Middle frontal gyrus (tissue), 1 donor: ENCODE data around the gene PIF1.
A peak's percentile ranks its signal among the peaks of the same experiment; 100 is the strongest.
"Not testable (repeated sequence)": the region's sequence is repeated elsewhere in the genome, so short reads cannot be mapped to it uniquely, and the experiment has no call there.

Source experiments
- DNase-seq: peaks from one replicate; pipeline ENCODE4 v3.0.0-alpha.2; 2015; ENCODE audit warnings: low spot score; ENCODE audit errors: extremely low spot score

PIF1 gene

DNA sequence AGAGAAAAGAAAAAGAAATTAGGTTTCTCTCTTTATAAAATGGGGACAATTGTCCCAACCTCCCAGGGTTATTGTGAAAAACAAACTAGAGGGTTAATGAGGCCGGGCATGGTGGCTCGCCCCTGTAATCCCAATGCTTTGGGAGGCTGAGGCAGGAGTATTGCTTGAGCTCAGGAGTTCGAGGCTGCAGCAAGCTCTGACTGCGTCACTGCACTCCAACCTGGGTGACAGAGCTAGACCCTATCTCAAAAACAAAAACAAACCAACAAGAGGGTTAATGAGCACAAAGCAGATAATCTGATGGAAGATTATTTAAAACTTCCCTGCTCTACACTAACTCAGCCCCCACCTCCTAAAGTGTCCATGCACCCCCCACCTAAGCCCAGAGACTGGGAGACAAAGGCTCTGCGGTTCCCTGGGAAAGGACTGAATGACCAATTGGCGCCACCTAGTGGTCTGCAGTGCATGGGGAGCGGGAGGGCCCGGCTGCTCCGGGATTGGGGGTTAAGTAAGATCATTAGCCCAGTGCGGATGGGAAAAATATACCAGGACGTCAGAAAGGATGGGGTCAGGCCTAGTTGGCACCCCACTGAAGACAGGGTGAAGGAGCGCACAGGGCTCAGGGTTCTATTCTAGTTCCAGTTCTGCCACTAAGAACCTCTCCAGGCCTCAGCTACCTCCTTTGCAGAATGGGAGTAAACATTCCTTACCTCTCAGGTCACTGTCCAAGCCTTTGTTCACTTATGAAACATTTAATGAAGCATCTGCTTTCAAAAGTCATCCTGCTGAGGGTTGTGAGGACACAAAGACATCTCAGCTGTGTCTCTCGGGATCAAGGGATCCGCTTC is 15.6 kb downstream of the PIF1 start:
- peak; percentile 53 for DNase-seq

DNA sequence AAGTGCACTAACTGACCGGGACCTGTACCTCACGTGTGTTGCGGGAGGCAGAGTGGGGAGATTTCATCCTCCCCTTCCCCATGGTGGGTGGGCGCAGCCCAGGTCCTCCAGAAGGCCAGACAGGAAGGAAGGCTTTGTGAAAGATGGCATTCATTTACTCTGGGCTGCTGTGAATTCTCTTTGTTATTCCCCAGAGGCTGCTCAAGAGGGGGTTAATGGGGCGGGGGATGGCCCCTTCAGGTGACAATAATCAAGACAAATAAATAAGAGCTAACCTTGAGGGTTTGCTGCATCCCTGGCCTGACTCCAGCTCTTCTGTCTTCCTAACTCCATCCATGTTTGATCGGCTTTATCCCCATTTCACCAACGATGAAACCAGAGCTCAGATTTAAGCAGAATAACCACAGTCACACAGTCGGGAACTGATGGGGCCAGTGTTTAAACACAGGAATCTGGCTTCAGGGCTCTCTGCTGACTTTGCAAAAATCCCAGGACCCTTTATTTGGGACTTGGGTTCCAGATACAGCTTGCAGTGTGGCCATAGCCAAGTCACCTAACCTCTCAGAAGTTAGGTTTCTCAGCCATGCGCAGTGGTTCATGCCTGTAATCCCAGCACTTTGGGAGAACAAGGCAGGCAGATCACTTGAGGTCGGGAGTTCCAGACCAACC is 16.5 kb downstream of the PIF1 start:
- no peak for DNase-seq

DNA sequence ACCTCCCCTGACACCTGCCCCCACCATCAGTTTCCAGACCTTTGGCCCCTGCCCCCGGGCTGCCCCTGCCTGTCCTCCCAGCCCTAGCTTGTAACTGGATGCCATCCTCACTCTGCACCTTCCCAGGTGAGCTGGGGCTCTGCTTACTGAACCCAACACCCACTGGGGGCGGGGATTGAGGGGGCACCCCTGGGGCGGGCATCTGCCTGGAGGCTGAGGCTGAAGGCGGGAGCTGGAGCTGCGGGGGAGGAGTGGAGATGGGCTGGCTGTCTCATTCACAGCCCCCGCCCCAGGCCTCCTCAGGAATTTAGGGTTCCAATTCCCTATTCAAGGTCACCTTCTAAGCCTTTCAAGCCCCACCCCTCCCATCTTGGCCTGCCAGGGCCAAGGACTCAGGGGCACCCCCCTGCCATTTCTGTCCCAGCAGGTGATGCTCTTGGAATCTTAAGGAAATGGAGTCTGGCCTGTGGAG is 17.7 kb downstream of the PIF1 start:
- no peak for DNase-seq

DNA sequence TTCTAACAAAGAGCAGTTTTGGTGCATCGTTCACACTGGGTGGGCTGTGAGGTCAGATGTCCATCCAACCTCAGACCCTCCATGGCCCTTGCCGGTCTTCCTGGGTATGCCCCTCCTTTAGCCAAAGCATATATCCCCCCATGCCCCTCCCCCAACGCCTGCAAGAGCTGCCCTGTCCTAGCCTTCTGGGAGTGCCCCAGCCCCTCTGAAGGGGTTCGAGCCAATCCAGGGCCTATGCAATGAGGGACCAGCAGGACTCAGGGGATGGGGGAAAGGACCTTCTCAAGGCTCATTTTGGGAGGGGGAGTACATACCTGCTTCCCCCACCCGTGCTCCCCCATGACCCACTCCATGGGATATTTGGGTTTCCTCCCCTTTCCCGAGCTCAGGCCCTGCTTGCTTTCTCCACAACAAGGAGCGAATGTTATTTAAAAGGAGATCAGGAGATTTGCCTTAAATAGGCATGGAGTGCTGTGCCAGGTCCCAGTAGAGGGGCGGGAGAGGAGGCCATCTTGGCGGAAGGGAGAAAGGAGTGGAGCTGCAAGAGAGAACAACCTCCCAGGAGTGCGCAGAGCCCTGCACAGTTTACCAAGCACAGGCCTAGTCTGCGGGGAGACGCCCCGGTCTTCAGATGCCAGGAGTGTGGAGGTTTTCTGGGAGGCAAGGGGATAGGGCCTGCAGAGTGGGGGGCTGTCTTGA is 18.2 kb downstream of the PIF1 start:
- DNase-seq, result no peak

DNA sequence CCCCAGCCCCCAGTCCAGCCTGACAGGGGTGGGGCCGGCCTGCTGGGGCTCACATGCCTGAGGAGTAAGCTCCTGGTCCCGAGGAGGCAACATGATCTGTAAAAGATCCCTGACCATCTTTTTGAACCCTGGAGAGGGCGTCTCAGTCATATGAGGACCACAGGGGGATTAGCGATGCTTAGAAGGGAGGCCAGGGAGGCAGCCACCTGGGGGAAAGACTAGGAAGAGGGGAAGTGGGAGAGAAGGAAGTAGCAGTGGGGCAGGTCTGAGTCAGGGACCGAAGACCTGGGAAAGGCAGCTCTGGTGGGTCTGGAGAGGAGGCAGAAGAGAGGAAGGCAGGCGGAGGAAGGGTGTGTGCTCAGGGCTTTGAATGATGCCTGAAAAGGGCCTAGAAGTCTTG is 18.9 kb downstream of the PIF1 start:
- no peak for DNase-seq

DNA sequence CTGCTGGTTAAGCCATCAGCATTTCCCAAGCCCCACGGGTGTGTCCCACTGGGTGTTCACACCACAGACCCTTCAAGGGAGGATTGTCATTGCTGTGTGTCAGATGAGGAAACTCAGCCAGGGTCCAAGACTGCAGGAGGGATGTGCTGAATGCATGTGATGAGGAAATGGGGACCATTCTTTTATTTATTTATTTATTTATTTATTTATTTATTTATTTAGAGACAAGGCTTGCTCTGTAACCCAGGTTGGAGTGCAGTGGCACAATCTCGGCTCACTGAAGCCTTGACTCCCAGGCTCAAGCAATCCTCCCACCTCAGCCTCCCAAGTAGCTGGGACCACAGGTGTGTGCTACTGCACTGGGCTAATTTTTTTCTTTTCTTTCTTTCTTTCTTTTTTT is 20.8 kb downstream of the PIF1 start:
- DNase-seq, result no peak

DNA sequence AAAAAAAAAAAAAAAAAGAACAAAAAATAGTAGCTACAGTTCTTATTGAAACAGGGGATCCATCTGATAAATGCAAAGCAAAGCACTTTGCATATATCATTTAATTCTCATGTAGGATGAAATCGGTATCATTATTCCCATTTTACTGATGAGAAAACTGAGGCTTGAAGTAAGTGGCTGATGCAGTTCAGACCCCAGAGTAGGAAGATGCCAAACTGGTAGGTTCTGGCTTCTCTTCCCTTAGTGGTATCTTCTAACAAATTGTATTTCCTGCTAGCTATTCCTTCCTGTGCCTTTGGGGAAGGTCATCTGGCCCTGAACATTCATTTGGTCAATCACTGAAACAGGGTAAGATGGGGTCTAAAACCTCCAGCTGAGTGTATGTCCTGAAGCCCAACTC is 21.9 kb downstream of the PIF1 start:
- DNase-seq, result no peak

DNA sequence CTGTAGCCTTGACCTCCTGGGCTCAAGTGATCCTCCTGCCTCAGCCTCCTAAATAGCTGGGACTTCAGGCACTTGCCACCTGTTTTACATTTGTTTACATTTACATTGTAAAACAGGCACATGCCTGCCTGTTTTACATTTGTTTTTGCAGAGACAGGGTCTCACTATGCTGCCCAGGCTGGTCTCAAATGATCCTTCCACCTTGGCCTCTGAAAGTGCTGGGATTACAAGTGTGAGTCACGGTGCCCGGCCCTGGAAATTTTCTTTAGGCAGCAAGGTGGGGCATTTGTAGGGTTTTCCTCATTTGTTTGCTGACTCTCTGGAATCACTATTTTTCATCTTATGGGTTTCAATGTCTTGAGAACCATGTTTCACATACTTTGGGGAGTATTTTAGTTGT is 25.0 kb downstream of the PIF1 start:
- no peak for DNase-seq

DNA sequence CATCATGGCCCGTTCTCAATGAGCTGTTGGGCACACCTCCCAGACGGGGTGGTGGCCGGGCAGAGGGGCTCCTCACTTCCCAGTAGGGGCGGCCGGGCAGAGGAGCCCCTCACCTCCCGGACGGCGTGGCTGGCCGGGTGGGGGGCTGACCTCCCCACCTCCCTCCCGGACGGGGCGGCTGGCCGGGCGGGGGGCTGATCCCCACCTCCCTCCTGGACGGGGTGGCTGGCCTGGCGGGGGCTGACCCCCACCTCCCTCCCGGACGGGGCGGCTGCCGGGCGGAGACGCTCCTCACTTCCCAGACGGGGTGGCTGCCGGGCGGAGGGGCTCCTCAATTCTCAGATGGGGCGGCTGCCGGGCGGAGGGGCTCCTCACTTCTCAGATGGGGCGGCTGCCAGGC is 26.5 kb downstream of the PIF1 start:
- not testable (repeated sequence) for DNase-seq

DNA sequence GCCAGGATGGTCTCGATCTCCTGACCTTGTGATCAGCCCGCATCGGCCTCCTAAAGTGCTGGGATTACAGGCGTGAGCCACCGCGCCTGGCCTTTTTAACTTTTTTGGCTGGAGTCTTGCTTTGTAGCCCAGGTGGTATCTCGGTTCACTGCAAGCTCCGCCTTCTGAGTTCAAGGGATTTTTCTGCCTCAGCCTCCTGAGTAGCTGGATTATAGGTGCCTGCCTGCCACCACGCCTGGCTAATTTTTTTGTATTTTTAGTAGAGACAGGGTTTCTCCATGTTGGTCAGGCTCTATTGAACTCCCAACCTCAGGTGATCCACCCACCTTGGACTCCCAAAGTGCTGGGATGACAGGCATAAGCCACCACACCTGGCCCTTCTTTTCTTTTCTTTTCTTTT is 29.5 kb downstream of the PIF1 start:
- DNase-seq, result not testable (repeated sequence)

DNA sequence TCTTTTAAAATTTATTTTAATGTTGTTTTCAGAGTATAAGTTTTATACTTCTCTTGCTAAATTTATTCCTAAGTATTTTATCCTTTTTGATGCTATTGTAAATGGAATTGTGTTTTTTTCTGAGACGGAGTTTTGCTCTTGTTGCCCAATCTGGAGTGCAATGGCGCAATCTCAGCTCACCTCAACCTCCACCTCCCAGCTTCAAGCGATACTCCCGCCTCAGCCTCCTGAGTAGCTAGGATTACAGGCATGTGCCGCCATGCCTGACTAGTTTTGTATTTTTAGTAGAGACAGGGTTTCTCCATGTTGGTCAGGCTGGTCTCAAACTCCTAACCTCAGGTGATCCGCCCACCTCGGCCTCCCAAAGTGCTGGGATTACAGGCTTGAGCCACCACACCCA is 30.1 kb downstream of the PIF1 start:
- not testable (repeated sequence) for DNase-seq

DNA sequence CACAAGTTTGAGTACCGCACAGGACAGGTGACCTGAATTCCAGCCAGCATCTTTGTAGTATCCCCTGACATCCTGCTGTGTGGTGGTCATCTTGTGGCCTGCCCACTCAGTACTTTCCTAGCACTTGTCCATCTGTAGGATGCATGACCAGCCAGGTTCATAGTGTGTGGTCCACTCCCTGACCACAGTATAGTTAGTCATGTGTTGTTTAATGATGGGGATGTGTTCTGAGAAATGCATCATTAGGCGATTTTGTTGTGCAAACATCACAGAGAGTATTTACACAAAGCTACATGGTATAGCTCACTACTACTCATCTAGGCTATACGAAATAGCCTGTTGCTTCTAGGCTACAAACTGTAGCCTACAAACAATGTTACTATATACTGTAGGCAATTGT is 33.2 kb downstream of the PIF1 start:
- DNase-seq, result no peak

DNA sequence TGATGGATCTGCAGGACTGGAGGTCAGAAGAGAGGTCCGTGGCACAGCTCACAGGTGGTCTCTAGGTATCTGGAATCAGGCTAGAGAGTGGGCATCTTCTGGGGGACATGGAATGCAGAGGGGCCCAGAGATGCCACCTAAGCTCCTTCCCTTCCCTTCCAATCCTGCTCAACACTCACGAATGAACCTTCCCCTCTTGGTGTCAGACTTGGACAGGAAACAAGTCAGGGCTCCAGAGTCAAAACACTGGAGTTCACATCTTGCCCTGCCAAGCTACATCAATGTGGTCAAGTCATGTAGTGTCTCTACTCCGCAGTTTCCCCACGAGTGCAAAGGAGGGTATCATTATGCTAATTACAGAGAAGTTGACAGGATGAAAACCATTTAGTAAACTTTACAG is 34.0 kb downstream of the PIF1 start:
- DNase-seq, result no peak

DNA sequence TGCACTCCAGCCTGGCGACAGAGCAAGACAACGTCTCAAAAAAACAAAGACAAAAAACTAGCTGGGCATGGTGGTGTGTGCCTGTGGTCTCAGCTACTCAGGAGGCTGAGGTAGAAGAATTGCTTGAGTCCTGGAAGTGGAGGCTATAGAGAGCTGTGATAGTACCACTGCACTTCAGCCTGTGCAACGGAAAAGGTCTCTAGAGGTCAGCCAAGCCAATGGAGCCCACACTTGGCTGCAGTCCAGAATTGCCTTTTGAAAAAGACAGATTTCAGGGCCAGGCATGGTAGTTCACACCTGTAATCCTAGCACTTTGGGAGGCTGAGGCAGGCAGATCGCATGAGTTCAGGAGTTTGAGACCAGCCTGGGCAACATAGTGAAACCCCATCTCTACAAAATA is 41.7 kb downstream of the PIF1 start:
- DNase-seq, result no peak

DNA sequence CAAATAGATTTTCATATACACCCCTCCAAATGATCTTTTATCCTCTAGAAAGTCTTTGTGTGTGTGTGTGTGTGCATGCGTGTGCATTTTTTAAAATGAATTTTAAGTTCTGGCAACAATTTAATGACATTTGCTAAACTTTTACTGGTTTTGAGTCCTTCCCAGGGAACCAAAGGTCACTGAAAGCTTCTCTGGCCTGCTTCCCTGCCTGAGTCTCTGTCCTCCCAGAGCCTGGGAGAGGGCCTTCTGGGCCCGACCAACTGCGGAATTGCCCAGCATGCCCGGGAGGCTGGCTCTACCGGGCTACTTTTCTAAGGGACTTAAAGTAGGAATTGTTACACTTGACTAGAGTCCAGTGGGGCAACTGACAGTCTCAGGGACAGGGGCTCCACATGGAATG is 42.7 kb downstream of the PIF1 start:
- no peak for DNase-seq

DNA sequence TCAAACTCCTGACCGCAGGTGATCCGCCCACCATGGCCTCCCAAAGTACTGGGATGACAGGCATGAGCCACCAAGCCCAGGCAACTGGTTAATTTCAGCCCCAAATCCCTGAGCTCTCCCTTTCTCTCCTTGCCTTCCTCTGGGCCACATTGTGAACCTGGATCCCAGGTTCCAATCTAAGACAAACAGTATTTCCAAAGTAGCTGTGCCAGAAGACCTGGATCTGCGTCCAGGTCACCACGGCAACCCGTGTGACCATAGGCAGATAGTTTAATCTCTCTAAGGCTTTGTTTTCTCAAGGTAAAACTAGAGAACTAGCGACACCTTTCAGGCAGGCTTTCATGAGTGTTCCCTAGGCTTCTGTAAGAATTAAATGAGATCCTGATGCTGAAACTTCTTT is 44.1 kb downstream of the PIF1 start:
- DNase-seq, result no peak

DNA sequence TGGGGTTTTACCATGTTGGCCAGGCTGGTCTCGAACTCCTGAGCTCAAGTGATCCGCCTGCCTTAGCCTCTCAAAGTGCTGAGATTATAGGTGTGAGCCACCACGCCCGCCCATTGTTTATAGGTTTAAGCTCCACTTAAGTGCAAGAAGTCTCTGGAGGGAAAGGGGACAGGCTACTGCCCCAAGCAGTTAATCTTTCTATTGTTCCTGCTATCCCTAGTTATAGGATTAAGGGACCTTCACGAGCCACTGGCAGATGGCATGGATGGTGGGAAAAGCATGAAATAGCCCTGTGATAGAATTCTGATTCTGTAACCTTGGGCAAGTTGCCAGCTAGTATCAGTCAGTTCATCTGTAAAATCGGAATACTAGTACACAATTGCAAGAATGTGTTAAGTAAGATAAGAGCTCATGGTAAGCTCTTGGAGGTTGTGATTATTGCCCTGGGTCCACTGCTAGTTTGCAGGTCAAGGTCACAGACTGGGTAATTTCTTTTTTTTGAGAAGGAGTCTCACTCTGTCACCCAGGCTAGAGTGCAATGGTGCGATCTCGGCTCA is 44.8 kb downstream of the PIF1 start:
- DNase-seq, result no peak

DNA sequence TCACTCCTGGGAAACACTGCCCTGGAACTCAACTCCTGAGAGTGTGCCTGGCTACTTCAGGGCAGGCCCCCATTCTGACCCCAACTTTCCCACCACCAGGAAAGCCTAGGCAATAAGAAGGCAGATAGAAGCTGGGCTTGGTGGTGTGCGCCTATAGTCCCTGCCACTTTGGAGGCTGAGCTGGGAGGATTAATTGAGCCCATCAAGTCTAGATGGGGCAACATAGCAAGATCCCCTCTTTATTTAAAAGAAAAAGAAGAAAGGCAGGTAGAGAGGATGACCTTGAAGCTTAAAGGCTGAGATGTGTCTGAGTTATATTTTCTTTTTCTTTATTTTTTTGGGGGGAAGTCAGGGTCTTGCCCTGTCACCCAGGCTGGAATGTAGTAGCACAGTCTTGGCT is 45.8 kb downstream of the PIF1 start:
- DNase-seq, result no peak

DNA sequence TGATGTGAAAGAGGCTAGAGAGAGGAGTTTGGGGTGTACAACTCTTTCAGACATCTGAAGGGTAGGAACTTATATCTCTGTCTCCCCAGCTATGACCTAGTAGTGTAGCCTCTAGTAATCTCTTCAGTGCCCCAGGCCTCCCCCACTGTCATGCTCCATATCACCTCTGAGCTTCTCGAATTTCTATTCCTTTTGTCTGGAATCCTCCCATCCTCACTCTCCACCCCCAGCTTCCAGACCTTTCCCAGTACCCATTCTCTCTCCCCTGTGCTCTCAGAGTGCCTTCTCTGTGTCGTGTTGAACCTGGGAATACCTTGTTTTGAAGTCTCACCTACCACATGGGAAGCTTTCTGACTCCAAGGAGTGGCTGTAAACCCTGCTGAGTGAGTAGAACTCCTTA is 46.4 kb downstream of the PIF1 start:
- DNase-seq, result no peak

DNA sequence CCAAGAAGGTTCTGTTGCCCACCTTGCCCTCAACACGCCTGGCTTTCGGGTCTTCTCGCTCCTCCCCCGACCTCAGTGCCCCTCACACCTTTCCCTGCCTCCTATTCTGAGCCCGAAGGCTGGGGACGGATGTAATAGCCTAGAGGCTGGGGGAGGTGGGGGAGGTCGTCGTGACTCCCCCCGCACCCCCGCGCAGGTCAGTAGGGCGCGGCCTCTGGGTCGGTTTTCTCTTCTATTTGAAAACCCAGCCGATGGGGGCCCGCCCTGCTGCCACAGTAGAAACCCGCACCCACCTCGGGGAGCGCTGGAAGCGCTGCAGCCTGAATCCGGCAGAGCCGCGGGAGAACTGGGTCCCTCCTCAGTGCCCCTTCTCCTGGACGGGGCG is 49.1 kb downstream of the PIF1 start:
- DNase-seq, result no peak

DNA sequence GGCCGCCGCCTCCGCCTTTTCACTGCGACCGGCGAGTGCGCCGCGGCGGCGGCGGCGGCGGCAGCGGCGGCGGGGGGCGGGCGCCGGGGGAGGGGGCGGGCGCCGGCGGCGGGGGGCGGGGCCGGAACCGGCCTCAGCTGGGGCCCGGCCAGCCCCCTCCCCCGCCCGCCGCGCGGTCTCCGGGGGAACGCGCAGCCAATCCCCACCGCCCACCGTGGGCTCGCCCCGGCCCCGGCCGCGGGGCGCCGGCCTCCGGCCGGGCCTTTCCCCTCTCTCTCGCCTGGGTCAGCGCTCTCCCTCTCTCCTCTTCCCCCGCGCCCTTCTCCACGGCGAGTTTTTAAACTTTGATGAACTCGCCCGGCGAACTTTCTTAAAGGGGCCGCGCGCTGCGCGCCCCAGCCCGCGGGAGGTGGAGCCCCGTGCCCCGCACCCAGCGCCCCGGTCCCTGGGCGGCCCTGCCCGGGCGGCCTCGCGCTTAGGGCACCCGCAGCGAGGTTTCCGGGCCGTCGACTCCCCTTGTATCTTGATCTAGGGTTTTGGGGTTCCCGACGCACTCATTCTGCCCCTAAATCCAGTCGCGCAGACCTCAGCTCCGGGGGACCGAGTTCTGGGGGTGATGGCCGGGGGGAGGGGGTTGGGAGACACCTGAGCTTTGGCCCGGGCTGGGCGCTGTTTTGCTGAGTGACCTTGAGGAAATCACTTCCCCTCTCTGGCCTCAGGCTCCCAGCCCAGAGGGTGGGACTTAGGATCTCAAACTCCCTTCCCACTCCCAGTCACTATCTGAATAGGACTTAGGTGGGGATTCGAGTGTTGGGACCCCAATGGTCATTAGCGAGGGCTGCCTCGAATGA is 49.7 kb downstream of the PIF1 start, which contains the start of gene RBPMS2:
Gene RBPMS2, minus strand, starts transcription at position 39 of the 851 bp plus-strand sequence. CDS start 270 bp downstream, outside the sequence.
- DNase-seq, result no peak
